ENCODE data around the gene UNKL. TPM values are rescaled to one million over a fixed set of nuclear protein-coding genes. Genes with fewer than 3 reads are reported as not detected.

UNKL gene
- polyA plus RNA-seq, 1 experiment: 15.4 TPM

GRCh38 chr16:1378087-1378803 is 36.3 kb downstream of the UNKL start:
- Histone ChIP-seq H3K36me3 (ENCODE audit: control insufficient read depth, insufficient read depth, low read length) (peaks cover 11% of the 10 kb centered on the region), H3K4me3 (ENCODE audit: low read depth, low read length) (no peak overlapping the region), H3K27me3 (ENCODE audit: control insufficient read depth, insufficient read depth, low read length) (no peaks in the 10 kb centered on the region)
- no peak for DNase-seq (ENCODE audit: low read depth)
- POLR2A ChIA-PET: no interaction called here
- CTCF ChIA-PET: interaction anchor here (0.7 to 4.3 kb wide), 3 partner anchors 10 to 16 kb away, joined by 4 to 20 read pairs (median 18); no protein-coding TSS in a partner anchor
- no peak for TF ChIP-seq CTCF (IDR thresholded peaks at IDR 0.05; ENCODE audit: insufficient read depth, low read depth, low read length)

GRCh38 chr16:1377406-1378010 is 37.0 kb downstream of the UNKL start:
- H3K27me3 ChIP-seq (ENCODE audit: control insufficient read depth, insufficient read depth, low read length): no peaks in the 10 kb centered on the region
- TF ChIP-seq CTCF (IDR thresholded peaks at IDR 0.05; ENCODE audit: insufficient read depth, low read depth, low read length): no peak
- ChIA-PET CTCF (interaction anchor here (0.7 to 4.3 kb wide), 3 partner anchors 9 to 16 kb away, joined by 4 to 20 read pairs (median 18); no protein-coding TSS in a partner anchor), POLR2A (no interaction called here)
- no peak overlapping the region for H3K4me3 ChIP-seq (ENCODE audit: low read depth, low read length)
- DNase-seq (ENCODE audit: low read depth): no peak
- H3K36me3 ChIP-seq (ENCODE audit: control insufficient read depth, insufficient read depth, low read length): peaks cover 10% of the 10 kb centered on the region

GRCh38 chr16:1375741-1376410 is 38.6 kb downstream of the UNKL start:
- CTCF ChIA-PET: interaction anchor here (4.3 kb wide), 1 partner anchor 12 kb away, joined by 20 read pairs; no protein-coding TSS in a partner anchor
- H3K36me3 ChIP-seq (ENCODE audit: control insufficient read depth, insufficient read depth, low read length): peaks cover 10% of the 10 kb centered on the region
- no peaks in the 10 kb centered on the region for H3K27me3 ChIP-seq (ENCODE audit: control insufficient read depth, insufficient read depth, low read length)
- H3K4me3 ChIP-seq (ENCODE audit: low read depth, low read length): no peak overlapping the region
- TF ChIP-seq CTCF (IDR thresholded peaks at IDR 0.05; ENCODE audit: insufficient read depth, low read depth, low read length): no peak
- POLR2A ChIA-PET: no interaction called here
- no peak for DNase-seq (ENCODE audit: low read depth)

- ChIA-PET POLR2A (no interaction called here), CTCF (no interaction called here)
- TF ChIP-seq CTCF (IDR thresholded peaks at IDR 0.05; ENCODE audit: insufficient read depth, low read depth, low read length): no peak
- H3K4me3 ChIP-seq (ENCODE audit: low read depth, low read length): no peak overlapping the region
- peaks cover 9% of the 10 kb centered on the region for H3K36me3 ChIP-seq (ENCODE audit: control insufficient read depth, insufficient read depth, low read length)
- no peaks in the 10 kb centered on the region for H3K27me3 ChIP-seq (ENCODE audit: control insufficient read depth, insufficient read depth, low read length)
- no peak for DNase-seq (ENCODE audit: low read depth)
Measured at GRCh38 chr16:1375298-1375640, 39.2 kb downstream of the UNKL start.
